ENCODE measurements around the gene BICRA.
"Not testable (repeated sequence)": the region's sequence is repeated elsewhere in the genome, so short reads cannot be mapped to it uniquely, and the experiment has no call there.

BICRA gene

GRCh38 chr19:47587295-47587694 lies 21.6 kb upstream of the BICRA start:
- no peaks in the 10 kb centered on the region for H3K36me3 ChIP-seq
- no peak overlapping the region for H3K4me3 ChIP-seq
- peaks cover 0 to 12% (median 8%) of the 10 kb centered on the region in 3 donors for H3K9me3 ChIP-seq
- no peak for DNase-seq
- intact Hi-C loops (cut with DNase I; ENCODE audit: low total_unique reads): no loop called here
- no peaks in the 10 kb centered on the region for H3K27me3 ChIP-seq
- TF ChIP-seq CTCF (IDR thresholded peaks at IDR 0.05): no peak
- H3K4me1 ChIP-seq: no peaks in the 10 kb centered on the region
- no peak overlapping the region for H3K27ac ChIP-seq

- Histone ChIP-seq H3K36me3 (no peaks in the 10 kb centered on the region), H3K27ac (no peak overlapping the region), H3K9me3 (peaks cover 0 to 12% (median 8%) of the 10 kb centered on the region in 3 donors), H3K27me3 (no peaks in the 10 kb centered on the region), H3K4me1 (no peaks in the 10 kb centered on the region), H3K4me3 (no peak overlapping the region)
- intact Hi-C loops (cut with DNase I; ENCODE audit: low total_unique reads): no loop called here
- no peak for DNase-seq
- no peak for TF ChIP-seq CTCF (IDR thresholded peaks at IDR 0.05)
Observed at GRCh38 chr19:47589824-47590223, 19.1 kb upstream of the BICRA start.

GRCh38 chr19:47593860-47594259 lies 15.1 kb upstream of the BICRA start:
- TF ChIP-seq CTCF (IDR thresholded peaks at IDR 0.05): no peak
- Histone ChIP-seq H3K4me1 (peaks cover 0 to 6% (median 3%) of the 10 kb centered on the region in 4 donors), H3K4me3 (no peak overlapping the region), H3K27me3 (no peaks in the 10 kb centered on the region), H3K9me3 (no peaks in the 10 kb centered on the region), H3K36me3 (no peaks in the 10 kb centered on the region), H3K27ac (no peak overlapping the region)
- intact Hi-C loops (cut with DNase I; ENCODE audit: low total_unique reads): no loop called here
- no peak for DNase-seq

GRCh38 chr19:47595944-47596343 lies 13.0 kb upstream of the BICRA start:
- H3K4me1 ChIP-seq: peaks cover 6 to 17% (median 11%) of the 10 kb centered on the region in 4 donors
- intact Hi-C loops (cut with DNase I; ENCODE audit: low total_unique reads): no loop called here
- H3K27me3 ChIP-seq: no peaks in the 10 kb centered on the region
- no peak overlapping the region for H3K4me3 ChIP-seq
- no peak overlapping the region for H3K27ac ChIP-seq
- H3K36me3 ChIP-seq: no peaks in the 10 kb centered on the region
- H3K9me3 ChIP-seq: no peaks in the 10 kb centered on the region
- no peak for DNase-seq
- no peak for TF ChIP-seq CTCF (IDR thresholded peaks at IDR 0.05)

- intact Hi-C loops (cut with DNase I; ENCODE audit: low total_unique reads): no loop called here
- H3K27me3 ChIP-seq: no peaks in the 10 kb centered on the region
- peak overlapping the region; percentile 65 to 82 for H3K27ac ChIP-seq
- peak overlapping the region; percentile 56 to 79 for H3K4me3 ChIP-seq
- no peaks in the 10 kb centered on the region for H3K9me3 ChIP-seq
- no peak for TF ChIP-seq CTCF (IDR thresholded peaks at IDR 0.05)
- no peaks in the 10 kb centered on the region for H3K36me3 ChIP-seq
- peaks cover 6 to 22% (median 13%) of the 10 kb centered on the region in 4 donors for H3K4me1 ChIP-seq
- peak; percentile 86 to 89 for DNase-seq
Observed at GRCh38 chr19:47598407-47599349, 10.3 kb upstream of the BICRA start.

GRCh38 chr19:47599671-47600245 lies 9.2 kb upstream of the BICRA start:
- DNase-seq, H3K36me3 ChIP-seq, H3K27me3 ChIP-seq, H3K9me3 ChIP-seq: not testable (repeated sequence)
- Histone ChIP-seq H3K4me3 (peak overlapping the region; percentile 56 to 79), H3K27ac (peak overlapping the region; percentile 65 to 82), H3K4me1 (peaks cover 6 to 22% (median 13%) of the 10 kb centered on the region in 4 donors)
- intact Hi-C loops (cut with DNase I; ENCODE audit: low total_unique reads): loop anchor here (5.0 kb wide), 1 partner anchor 82 kb away; the partner anchor contains the start of gene NAPA
